Duodenal mucosa (tissue), 2 donors: ENCODE results near the gene JAKMIP2.
"Not testable (repeated sequence)": the region's sequence is repeated elsewhere in the genome, so short reads cannot be mapped to it uniquely, and the experiment has no call there.

Experiments used
- H3K27ac ChIP-seq: one replicate; pipeline ENCODE4 v1.7.0; 2013; ENCODE audit warnings: low read depth, low read length
- H3K27me3 ChIP-seq, 2 donors: one replicate each; pipeline ENCODE4 v1.7.0; 2013; ENCODE audit warnings: low read length in 2 of 2, control low read depth in 1 of 2; ENCODE audit not compliant: insufficient read depth in 2 of 2, control insufficient read depth in 1 of 2
- H3K36me3 ChIP-seq, 2 donors: one replicate each; pipeline ENCODE4 v1.7.0; 2013; ENCODE audit warnings: low read length in 2 of 2, control low read depth in 1 of 2; ENCODE audit not compliant: insufficient read depth in 2 of 2, control insufficient read depth in 1 of 2
- H3K4me1 ChIP-seq, 2 donors: one replicate each; pipeline ENCODE4 v1.7.0; 2013; ENCODE audit warnings: low read length in 2 of 2, control low read depth in 1 of 2; ENCODE audit not compliant: insufficient read depth in 2 of 2, control insufficient read depth in 1 of 2
- H3K4me3 ChIP-seq, 2 donors: one replicate each; pipeline ENCODE4 v1.7.0; 2013; ENCODE audit warnings: low read length in 2 of 2, low read depth in 1 of 2
- H3K9ac ChIP-seq, 2 donors: one replicate each; pipeline ENCODE4 v1.7.0; 2013; ENCODE audit warnings: low read length in 2 of 2, low read depth in 1 of 2
- H3K9me3 ChIP-seq, 2 donors: one replicate each; pipeline ENCODE4 v1.7.0; 2013; ENCODE audit warnings: low read length in 2 of 2, control low read depth in 1 of 2; ENCODE audit not compliant: control insufficient read depth in 1 of 2

Gene JAKMIP2

DNA sequence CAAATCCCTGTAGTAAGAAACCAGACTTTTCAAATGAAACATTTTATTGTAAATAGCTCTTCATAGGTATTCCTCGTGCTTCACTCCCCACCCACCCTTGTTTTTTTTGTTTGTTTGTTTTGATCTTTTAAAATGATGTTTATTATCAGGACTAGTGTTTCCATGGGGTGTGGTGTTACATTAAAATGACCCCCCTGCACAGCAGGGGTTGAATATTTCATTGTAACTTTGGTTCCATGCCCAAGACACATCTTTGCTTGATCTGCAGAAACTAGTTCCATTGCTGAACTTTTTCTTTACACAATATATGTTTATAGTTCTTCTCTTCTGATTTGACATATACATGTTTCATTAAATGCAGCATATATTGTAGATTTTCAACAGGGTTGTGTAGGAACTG lies 191.4 kb downstream of the JAKMIP2 start:
- H3K4me3 ChIP-seq: no peak overlapping the region
- H3K27ac ChIP-seq: no peak overlapping the region
- H3K36me3 ChIP-seq: no peaks in the 10 kb centered on the region
- H3K27me3 ChIP-seq: no peaks in the 10 kb centered on the region
- no peaks in the 10 kb centered on the region for H3K9me3 ChIP-seq
- H3K4me1 ChIP-seq: no peaks in the 10 kb centered on the region
- no peak overlapping the region for H3K9ac ChIP-seq

DNA sequence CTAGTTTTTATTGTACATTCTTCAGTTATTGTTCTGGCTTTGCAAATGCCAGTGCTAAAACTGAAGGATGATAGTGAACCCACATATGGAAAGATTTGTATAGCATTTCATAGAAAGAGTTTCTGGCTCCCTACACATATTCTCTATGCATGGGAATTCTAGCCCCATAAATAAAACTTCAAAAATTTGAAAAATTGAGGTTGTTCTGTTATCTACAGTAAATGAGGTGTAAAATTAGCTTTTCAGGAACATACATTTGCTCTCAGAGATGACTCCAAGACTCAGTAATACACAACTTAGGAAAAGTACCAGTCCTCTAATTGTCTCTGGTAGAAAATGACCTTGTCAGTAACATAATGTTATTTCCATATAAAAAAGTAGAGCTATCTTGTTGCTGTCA lies 192.4 kb downstream of the JAKMIP2 start:
- Histone ChIP-seq H3K27me3 (no peaks in the 10 kb centered on the region), H3K4me3 (no peak overlapping the region), H3K36me3 (no peaks in the 10 kb centered on the region), H3K27ac (no peak overlapping the region), H3K4me1 (no peaks in the 10 kb centered on the region), H3K9ac (no peak overlapping the region), H3K9me3 (no peaks in the 10 kb centered on the region)

DNA sequence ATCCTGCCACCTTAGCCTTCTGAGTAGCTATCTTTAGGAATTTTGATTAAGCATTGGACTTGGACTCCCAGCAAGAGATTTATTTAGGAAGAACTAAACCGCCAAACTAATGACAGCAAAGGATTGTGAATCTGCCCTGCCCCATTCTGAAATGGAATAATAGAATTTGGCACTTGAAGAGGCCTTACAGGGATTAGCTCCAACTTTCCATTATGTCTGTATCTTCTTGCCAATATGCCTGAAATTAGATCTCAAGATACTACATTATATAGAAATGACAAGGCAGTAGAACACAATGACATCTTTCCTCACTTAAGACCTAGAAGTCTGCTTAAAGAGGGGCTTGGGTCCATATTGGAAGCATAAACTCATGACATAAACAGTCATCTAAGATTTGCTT lies 195.7 kb downstream of the JAKMIP2 start:
- no peak overlapping the region for H3K9ac ChIP-seq

GRCh38 chr5:147586221-147586620 lies 196.3 kb downstream of the JAKMIP2 start:
- no peaks in the 10 kb centered on the region for H3K27me3 ChIP-seq
- no peaks in the 10 kb centered on the region for H3K4me1 ChIP-seq
- no peaks in the 10 kb centered on the region for H3K36me3 ChIP-seq
- no peak overlapping the region for H3K4me3 ChIP-seq
- no peak overlapping the region for H3K27ac ChIP-seq
- no peaks in the 10 kb centered on the region for H3K9me3 ChIP-seq
- H3K9ac ChIP-seq: no peak overlapping the region

More for the DNA sequence above, 195.7 kb downstream of the JAKMIP2 start:
- Histone ChIP-seq H3K9me3 (no peaks in the 10 kb centered on the region), H3K27me3 (no peaks in the 10 kb centered on the region), H3K4me1 (no peaks in the 10 kb centered on the region), H3K36me3 (no peaks in the 10 kb centered on the region), H3K4me3 (no peak overlapping the region), H3K27ac (no peak overlapping the region)

DNA sequence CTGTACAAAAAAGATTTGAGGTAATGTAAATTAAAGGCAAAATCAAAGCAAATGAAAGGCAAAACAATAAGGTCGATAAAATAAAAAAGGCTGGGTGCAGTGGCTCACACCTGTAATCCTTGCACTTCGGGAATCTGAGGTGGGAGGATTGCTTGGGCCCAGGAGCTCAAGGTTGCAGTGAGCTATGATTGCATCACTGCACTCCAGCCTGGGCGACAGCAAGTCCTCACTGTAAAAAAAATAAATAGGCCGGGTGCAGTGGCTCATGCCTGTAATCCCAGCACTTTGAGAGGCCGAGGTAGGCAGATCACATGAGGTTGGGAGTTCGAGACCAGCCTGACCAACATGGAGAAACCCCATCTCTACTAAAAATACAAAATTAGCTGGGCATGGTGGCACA lies 200.3 kb downstream of the JAKMIP2 start:
- not testable (repeated sequence) for H3K27ac ChIP-seq, H3K36me3 ChIP-seq, H3K9ac ChIP-seq, H3K27me3 ChIP-seq, H3K4me3 ChIP-seq, H3K9me3 ChIP-seq, H3K4me1 ChIP-seq

DNA sequence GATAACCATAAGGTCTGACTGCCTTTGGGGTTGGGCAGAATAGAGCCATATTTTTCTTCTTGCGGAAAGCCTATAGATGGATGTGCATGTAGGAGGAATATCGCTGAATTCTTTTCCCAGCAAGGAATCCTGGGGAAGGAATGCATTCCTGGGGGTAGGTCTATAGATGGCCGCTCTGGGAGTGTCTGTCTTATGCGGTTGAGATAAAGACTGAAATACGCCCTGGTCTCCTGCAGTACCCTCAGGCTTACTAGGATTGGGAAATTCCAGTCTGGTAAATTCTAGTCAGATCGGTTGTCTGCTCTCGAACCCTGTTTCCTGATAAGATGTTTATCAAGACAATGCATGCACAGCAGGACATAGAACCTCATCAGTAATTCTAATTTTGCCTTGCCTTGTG lies 202.1 kb downstream of the JAKMIP2 start:
- H3K36me3 ChIP-seq, H3K9ac ChIP-seq, H3K9me3 ChIP-seq, H3K27ac ChIP-seq, H3K4me1 ChIP-seq, H3K4me3 ChIP-seq, H3K27me3 ChIP-seq: not testable (repeated sequence)

- Histone ChIP-seq H3K9me3 (peaks cover 2 to 8% of the 10 kb centered on the region in 2 donors), H3K27ac (no peak overlapping the region), H3K4me3 (no peak overlapping the region), H3K27me3 (no peaks in the 10 kb centered on the region), H3K36me3 (no peaks in the 10 kb centered on the region), H3K9ac (no peak overlapping the region), H3K4me1 (no peaks in the 10 kb centered on the region)
Observed at GRCh38 chr5:147578228-147579024, 204.1 kb downstream of the JAKMIP2 start.

- Histone ChIP-seq H3K9ac (no peak overlapping the region), H3K4me3 (no peak overlapping the region), H3K36me3 (no peaks in the 10 kb centered on the region), H3K4me1 (no peaks in the 10 kb centered on the region), H3K27ac (no peak overlapping the region), H3K9me3 (peaks cover 2 to 8% of the 10 kb centered on the region in 2 donors), H3K27me3 (no peaks in the 10 kb centered on the region)
Observed at GRCh38 chr5:147576646-147577535, 205.6 kb downstream of the JAKMIP2 start.

- no peaks in the 10 kb centered on the region for H3K36me3 ChIP-seq
- no peak overlapping the region for H3K9ac ChIP-seq
- H3K27ac ChIP-seq: no peak overlapping the region
- no peak overlapping the region for H3K4me3 ChIP-seq
- H3K4me1 ChIP-seq: no peaks in the 10 kb centered on the region
- H3K27me3 ChIP-seq: no peaks in the 10 kb centered on the region
- peaks cover 2 to 4% of the 10 kb centered on the region in 2 donors for H3K9me3 ChIP-seq
Observed at GRCh38 chr5:147575598-147575997, 206.9 kb downstream of the JAKMIP2 start.

GRCh38 chr5:147573211-147573610 lies 209.3 kb downstream of the JAKMIP2 start:
- Histone ChIP-seq H3K36me3 (no peaks in the 10 kb centered on the region), H3K4me3 (no peak overlapping the region), H3K4me1 (peaks cover 0 to 6% of the 10 kb centered on the region in 2 donors), H3K27me3 (no peaks in the 10 kb centered on the region), H3K9me3 (no peaks in the 10 kb centered on the region), H3K9ac (no peak overlapping the region), H3K27ac (no peak overlapping the region)
